Uterus (tissue), 4 donors: Measurements from ENCODE around the gene CYBC1. TPM values are rescaled to one million over a fixed set of nuclear protein-coding genes. Genes with fewer than 3 reads are reported as not detected.
A peak's percentile ranks its signal among the peaks of the same experiment; 100 is the strongest.

ENCODE experiments used
- DNase-seq, 2 donors: peaks; one replicate each; pipeline ENCODE4 v3.0.0-alpha.2; 2019 to 2020
- H3K27ac ChIP-seq, 2 donors: fragments of 200-600 bp; sonication (generic); 1 replicate in 1 of 2; 2 replicates in 1 of 2; pipeline ENCODE4 v1.5.1; 2016 to 2018
- H3K27me3 ChIP-seq, 2 donors: fragments of 200-600 bp; sonication (generic); one replicate each; pipeline ENCODE4 v1.5.1; 2018 to 2019; ENCODE audit warnings: control low read depth in 1 of 2
- H3K36me3 ChIP-seq, 2 donors: fragments of 200-600 bp; sonication (generic); one replicate each; pipeline ENCODE4 v1.5.1; 2019; ENCODE audit warnings: control low read depth in 1 of 2
- H3K4me1 ChIP-seq, 2 donors: fragments of 200-600 bp; sonication (generic); one replicate each; pipeline ENCODE4 v1.5.1; 2018 to 2019; ENCODE audit warnings: control low read depth in 1 of 2
- H3K4me3 ChIP-seq, 2 donors: fragments of 200-600 bp; sonication (generic); 1 replicate in 1 of 2; 2 replicates in 1 of 2; pipeline ENCODE4 v1.5.1; 2018 to 2019; ENCODE audit warnings: mild to moderate bottlenecking in 1 of 2
- H3K9me3 ChIP-seq, 2 donors: fragments of 200-600 bp; sonication (generic); one replicate each; pipeline ENCODE4 v1.5.1; 2019; ENCODE audit warnings: control low read depth in 1 of 2
- CTCF ChIP-seq, 4 experiments: fragments of 200-600 bp in 2 of 4; fragments of 450-650 bp in 2 of 4; sonication (generic) in 2 of 4; IDR thresholded peaks; one replicate each; pipeline ENCODE4 v1.5.1; 2016 to 2019; ENCODE audit warnings: antibody characterized with exemption in 4 of 4, mild to moderate bottlenecking in 2 of 4, moderate library complexity in 1 of 4
- POLR2A ChIP-seq, 2 donors: fragments of 450-650 bp; IDR thresholded peaks; one replicate each; pipeline ENCODE4 v1.6.1; 2016; ENCODE audit warnings: antibody characterized with exemption in 2 of 2, mild to moderate bottlenecking in 1 of 2, moderate library complexity in 1 of 2
- intact Hi-C: fragments of 100-400 bp; cut with DNase I; formaldehyde crosslinking; loops from one replicate; pipeline ENCODE4 v1.15.1; 2023; ENCODE audit warnings: low total_unique reads
- total RNA-seq, 4 donors: library from RNA; depleted of rRNA in 3 of 4; stranded (reverse); fragments of >200 nt in 3 of 4; gene quantifications; one replicate each; pipeline versions ENCODE4 v1.1.0 to v1.2.4, GENCODE V29; 2014 to 2023
- donor health status: DM: yes; HTN: yes; CAD: no.

Gene CYBC1
- total RNA-seq, 4 donors from 2014 or later: 12.0 to 93.7 (median 32.5) TPM

DNA sequence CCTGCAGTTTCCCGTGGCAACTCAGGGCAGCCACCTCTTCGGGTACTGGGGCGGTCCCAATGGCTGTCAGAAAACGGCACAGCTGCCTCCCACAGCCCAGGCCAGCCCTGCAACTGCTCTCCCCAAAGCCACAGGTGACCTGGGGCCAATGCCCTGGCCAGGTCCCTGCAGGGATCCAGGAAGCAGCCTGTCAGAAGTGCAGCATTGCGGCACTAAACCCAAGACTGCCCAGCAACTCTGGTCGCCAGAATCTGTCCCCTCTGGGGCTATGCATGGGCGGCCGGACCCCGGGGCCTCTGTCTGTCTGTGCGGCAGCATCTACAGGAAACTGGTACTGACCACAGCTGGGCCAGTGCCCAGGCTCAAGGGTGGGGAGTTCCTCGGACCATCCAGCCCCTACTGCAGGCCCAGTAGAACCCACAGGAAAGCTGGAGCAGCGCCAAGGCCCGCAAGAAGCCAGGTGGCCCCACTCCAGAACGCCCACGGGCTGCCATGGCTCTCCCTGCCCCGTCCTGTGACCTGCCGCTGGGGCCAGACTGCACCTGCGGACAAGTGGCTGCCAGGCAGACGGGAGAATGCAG lies 5.5 kb downstream of the CYBC1 start:
- Histone ChIP-seq H3K27me3 (no peaks in the 10 kb centered on the region), H3K4me1 (peaks cover 0 to 4% of the 10 kb centered on the region in 2 donors), H3K36me3 (no peaks in the 10 kb centered on the region), H3K9me3 (no peaks in the 10 kb centered on the region), H3K27ac (peak overlapping the region in 1 of 2 donors; percentile 41), H3K4me3 (no peak overlapping the region)
- TF ChIP-seq CTCF (IDR thresholded peaks at IDR 0.05): no peak
- TF ChIP-seq POLR2A (IDR thresholded peaks at IDR 0.05): no peak
- DNase-seq: no peak
- intact Hi-C loops: no loop called here

DNA sequence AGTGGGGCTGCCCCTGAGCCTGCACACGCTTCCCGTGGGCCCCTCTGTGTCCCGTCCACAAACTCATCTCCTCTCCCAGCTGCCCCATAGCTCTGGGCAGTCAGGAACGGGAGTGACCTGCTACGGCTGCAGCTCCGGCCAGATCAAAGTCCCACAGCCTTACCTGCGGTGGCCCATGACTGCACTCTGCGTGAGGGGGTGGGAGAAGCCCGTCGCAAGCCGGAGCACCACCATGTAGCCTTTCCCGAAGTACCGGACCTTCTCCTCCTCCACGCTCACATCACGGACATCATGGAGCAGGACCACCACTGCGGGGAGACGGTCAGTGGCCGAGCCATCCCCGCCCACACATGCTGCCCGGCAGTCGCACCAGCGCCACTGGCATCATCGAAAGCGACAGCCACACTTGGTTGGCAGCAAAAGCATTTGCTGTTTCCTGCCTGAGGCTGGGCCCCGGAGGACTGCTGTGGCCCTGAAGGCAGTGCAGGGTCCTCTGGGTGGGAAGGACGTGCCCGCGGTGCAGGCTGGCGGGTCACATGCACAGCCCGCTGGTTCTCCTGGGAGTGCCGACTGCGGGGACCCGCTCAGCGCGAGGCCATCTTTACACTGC lies 6.2 kb downstream of the CYBC1 start:
- DNase-seq: no peak
- Histone ChIP-seq H3K9me3 (no peaks in the 10 kb centered on the region), H3K27ac (no peak overlapping the region), H3K4me3 (no peak overlapping the region), H3K36me3 (no peaks in the 10 kb centered on the region), H3K27me3 (no peaks in the 10 kb centered on the region), H3K4me1 (peaks cover 0 to 4% of the 10 kb centered on the region in 2 donors)
- intact Hi-C loops: no loop called here
- TF ChIP-seq POLR2A (IDR thresholded peaks at IDR 0.05): no peak
- no peak for TF ChIP-seq CTCF (IDR thresholded peaks at IDR 0.05)

- Histone ChIP-seq H3K4me1 (peaks cover 0 to 4% of the 10 kb centered on the region in 2 donors), H3K27me3 (no peaks in the 10 kb centered on the region), H3K36me3 (no peaks in the 10 kb centered on the region), H3K27ac (no peak overlapping the region), H3K9me3 (no peaks in the 10 kb centered on the region), H3K4me3 (no peak overlapping the region)
- no peak for DNase-seq
- intact Hi-C loops: no loop called here
- TF ChIP-seq POLR2A (IDR thresholded peaks at IDR 0.05) (no peak), CTCF (IDR thresholded peaks at IDR 0.05) (no peak)
Measured at GRCh38 chr17:82443465-82444283, 6.9 kb downstream of the CYBC1 start.

GRCh38 chr17:82442643-82443464 lies 7.7 kb downstream of the CYBC1 start:
- Histone ChIP-seq H3K27ac (no peak overlapping the region), H3K9me3 (no peaks in the 10 kb centered on the region), H3K27me3 (no peaks in the 10 kb centered on the region), H3K36me3 (no peaks in the 10 kb centered on the region), H3K4me3 (no peak overlapping the region), H3K4me1 (peaks cover 0 to 4% of the 10 kb centered on the region in 2 donors)
- no peak for DNase-seq
- no peak for TF ChIP-seq CTCF (IDR thresholded peaks at IDR 0.05)
- no peak for TF ChIP-seq POLR2A (IDR thresholded peaks at IDR 0.05)
- intact Hi-C loops: no loop called here
